ENCODE data around the gene CRYBB1. TPM values are rescaled to one million over a fixed set of nuclear protein-coding genes. Genes with fewer than 3 reads are reported as not detected.

The CRYBB1 gene
- total and polyA plus RNA-seq, 2 experiments from 2014 or later: 1.6 to 3.7 TPM

DNA sequence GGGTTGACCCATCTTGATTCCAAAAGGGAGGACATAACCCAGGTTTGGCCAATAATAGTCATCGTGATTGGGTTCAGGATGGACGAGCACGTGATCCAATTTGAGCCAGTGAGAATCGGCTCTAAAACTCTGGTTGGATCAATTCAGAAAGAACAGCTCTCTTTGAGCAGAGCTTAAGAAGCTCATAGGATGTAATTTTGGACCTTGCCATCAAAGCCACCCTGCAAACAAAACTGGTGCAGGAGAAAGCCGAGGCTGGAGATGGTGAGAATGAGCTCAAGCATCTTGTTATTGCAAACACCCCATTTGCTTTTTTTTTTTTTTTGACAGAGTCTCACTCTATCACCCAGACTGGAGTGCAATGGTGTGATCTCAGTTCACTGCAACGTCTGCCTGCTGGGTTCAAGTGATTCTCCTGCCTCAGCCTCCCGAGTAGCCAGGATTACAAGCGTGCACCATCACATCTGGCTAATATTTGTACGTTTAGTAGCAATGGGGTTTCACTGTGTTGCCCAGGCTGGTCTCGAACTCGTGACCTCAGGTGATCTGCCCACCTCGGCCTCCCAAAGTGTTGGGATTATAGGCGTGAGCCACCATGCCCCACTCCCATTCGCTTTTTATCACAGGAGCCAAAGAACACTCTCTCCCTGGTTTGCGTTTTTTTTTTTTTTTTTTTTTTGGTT is 25.7 kb upstream of the CRYBB1 start:
- Histone ChIP-seq H4K20me1 (replicated peaks; ENCODE audit: insufficient read depth) (no peaks in the 10 kb centered on the region), H3K4me2 (peak overlapping the region; percentile 74), H3F3A (replicated peaks; ENCODE audit: low read depth) (peaks cover 28% of the 10 kb centered on the region), H3K27me3 (ENCODE audit: insufficient read depth) (no peaks in the 10 kb centered on the region), H3K36me3 (ENCODE audit: insufficient read depth) (no peaks in the 10 kb centered on the region), H2AFZ (no peak overlapping the region), H3K4me3 (peak overlapping the region; percentile 34; the same call in 1 of the 2 replicates), H3K79me2 (replicated peaks; ENCODE audit: insufficient read depth) (no peaks in the 10 kb centered on the region), H3K4me1 (ENCODE audit: insufficient read depth) (peaks cover 87% of the 10 kb centered on the region), H3K27ac (ENCODE audit: low read depth) (peak overlapping the region; percentile 99), H3K9me2 (ENCODE audit: insufficient read depth) (no peaks in the 10 kb centered on the region)
- no peaks in the 10 kb centered on the region for H3K9me3 Mint-ChIP-seq
- H3K36me3 Mint-ChIP-seq (ENCODE audit: low read depth): no peaks in the 10 kb centered on the region
- H3K4me3 Mint-ChIP-seq: peak overlapping the region; percentile 67
- H3K27ac Mint-ChIP-seq: peak overlapping the region; percentile 90
- TF ChIP-seq POLR2AphosphoS5 (IDR thresholded peaks at IDR 0.05; ENCODE audit: low read depth) (no peak), ETS1 (IDR thresholded peaks at IDR 0.05) (no peak), ZNF331 (CRISPR knock-in tag; IDR thresholded peaks at IDR 0.05; ENCODE audit: low read depth) (no peak), STAT1 (IDR thresholded peaks at IDR 0.05; ENCODE audit: unreplicated experiment) (no peak), EZH2phosphoT487 (IDR thresholded peaks at IDR 0.05; ENCODE audit: unreplicated experiment) (no peak), JUNB (IDR thresholded peaks at IDR 0.05; ENCODE audit: unreplicated experiment) (no peak), NANOG (IDR thresholded peaks at IDR 0.05; ENCODE audit: borderline replicate concordance) (no peak), EZH2 (IDR thresholded peaks at IDR 0.05; ENCODE audit: low read depth, unreplicated experiment) (no peak), CREB1 (CRISPR knock-in tag; IDR thresholded peaks at IDR 0.05; ENCODE audit: low read depth) (no peak), ZNF114 (CRISPR knock-in tag; IDR thresholded peaks at IDR 0.05) (no peak)
- TF ChIP-seq, protein P1, sequence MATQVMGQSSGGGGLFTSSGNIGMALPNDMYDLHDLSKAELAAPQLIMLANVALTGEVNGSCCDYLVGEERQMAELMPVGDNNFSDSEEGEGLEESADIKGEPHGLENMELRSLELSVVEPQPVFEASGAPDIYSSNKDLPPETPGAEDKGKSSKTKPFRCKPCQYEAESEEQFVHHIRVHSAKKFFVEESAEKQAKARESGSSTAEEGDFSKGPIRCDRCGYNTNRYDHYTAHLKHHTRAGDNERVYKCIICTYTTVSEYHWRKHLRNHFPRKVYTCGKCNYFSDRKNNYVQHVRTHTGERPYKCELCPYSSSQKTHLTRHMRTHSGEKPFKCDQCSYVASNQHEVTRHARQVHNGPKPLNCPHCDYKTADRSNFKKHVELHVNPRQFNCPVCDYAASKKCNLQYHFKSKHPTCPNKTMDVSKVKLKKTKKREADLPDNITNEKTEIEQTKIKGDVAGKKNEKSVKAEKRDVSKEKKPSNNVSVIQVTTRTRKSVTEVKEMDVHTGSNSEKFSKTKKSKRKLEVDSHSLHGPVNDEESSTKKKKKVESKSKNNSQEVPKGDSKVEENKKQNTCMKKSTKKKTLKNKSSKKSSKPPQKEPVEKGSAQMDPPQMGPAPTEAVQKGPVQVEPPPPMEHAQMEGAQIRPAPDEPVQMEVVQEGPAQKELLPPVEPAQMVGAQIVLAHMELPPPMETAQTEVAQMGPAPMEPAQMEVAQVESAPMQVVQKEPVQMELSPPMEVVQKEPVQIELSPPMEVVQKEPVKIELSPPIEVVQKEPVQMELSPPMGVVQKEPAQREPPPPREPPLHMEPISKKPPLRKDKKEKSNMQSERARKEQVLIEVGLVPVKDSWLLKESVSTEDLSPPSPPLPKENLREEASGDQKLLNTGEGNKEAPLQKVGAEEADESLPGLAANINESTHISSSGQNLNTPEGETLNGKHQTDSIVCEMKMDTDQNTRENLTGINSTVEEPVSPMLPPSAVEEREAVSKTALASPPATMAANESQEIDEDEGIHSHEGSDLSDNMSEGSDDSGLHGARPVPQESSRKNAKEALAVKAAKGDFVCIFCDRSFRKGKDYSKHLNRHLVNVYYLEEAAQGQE (IDR thresholded peaks at IDR 0.05; ENCODE audit: unreplicated experiment): no peak
- TF ChIP-seq, protein P2, sequence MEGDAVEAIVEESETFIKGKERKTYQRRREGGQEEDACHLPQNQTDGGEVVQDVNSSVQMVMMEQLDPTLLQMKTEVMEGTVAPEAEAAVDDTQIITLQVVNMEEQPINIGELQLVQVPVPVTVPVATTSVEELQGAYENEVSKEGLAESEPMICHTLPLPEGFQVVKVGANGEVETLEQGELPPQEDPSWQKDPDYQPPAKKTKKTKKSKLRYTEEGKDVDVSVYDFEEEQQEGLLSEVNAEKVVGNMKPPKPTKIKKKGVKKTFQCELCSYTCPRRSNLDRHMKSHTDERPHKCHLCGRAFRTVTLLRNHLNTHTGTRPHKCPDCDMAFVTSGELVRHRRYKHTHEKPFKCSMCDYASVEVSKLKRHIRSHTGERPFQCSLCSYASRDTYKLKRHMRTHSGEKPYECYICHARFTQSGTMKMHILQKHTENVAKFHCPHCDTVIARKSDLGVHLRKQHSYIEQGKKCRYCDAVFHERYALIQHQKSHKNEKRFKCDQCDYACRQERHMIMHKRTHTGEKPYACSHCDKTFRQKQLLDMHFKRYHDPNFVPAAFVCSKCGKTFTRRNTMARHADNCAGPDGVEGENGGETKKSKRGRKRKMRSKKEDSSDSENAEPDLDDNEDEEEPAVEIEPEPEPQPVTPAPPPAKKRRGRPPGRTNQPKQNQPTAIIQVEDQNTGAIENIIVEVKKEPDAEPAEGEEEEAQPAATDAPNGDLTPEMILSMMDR (conservative IDR thresholded peaks at IDR 0.05; ENCODE audit: low read depth in 2 of 2): no peak
- TF ChIP-seq, protein P3, sequence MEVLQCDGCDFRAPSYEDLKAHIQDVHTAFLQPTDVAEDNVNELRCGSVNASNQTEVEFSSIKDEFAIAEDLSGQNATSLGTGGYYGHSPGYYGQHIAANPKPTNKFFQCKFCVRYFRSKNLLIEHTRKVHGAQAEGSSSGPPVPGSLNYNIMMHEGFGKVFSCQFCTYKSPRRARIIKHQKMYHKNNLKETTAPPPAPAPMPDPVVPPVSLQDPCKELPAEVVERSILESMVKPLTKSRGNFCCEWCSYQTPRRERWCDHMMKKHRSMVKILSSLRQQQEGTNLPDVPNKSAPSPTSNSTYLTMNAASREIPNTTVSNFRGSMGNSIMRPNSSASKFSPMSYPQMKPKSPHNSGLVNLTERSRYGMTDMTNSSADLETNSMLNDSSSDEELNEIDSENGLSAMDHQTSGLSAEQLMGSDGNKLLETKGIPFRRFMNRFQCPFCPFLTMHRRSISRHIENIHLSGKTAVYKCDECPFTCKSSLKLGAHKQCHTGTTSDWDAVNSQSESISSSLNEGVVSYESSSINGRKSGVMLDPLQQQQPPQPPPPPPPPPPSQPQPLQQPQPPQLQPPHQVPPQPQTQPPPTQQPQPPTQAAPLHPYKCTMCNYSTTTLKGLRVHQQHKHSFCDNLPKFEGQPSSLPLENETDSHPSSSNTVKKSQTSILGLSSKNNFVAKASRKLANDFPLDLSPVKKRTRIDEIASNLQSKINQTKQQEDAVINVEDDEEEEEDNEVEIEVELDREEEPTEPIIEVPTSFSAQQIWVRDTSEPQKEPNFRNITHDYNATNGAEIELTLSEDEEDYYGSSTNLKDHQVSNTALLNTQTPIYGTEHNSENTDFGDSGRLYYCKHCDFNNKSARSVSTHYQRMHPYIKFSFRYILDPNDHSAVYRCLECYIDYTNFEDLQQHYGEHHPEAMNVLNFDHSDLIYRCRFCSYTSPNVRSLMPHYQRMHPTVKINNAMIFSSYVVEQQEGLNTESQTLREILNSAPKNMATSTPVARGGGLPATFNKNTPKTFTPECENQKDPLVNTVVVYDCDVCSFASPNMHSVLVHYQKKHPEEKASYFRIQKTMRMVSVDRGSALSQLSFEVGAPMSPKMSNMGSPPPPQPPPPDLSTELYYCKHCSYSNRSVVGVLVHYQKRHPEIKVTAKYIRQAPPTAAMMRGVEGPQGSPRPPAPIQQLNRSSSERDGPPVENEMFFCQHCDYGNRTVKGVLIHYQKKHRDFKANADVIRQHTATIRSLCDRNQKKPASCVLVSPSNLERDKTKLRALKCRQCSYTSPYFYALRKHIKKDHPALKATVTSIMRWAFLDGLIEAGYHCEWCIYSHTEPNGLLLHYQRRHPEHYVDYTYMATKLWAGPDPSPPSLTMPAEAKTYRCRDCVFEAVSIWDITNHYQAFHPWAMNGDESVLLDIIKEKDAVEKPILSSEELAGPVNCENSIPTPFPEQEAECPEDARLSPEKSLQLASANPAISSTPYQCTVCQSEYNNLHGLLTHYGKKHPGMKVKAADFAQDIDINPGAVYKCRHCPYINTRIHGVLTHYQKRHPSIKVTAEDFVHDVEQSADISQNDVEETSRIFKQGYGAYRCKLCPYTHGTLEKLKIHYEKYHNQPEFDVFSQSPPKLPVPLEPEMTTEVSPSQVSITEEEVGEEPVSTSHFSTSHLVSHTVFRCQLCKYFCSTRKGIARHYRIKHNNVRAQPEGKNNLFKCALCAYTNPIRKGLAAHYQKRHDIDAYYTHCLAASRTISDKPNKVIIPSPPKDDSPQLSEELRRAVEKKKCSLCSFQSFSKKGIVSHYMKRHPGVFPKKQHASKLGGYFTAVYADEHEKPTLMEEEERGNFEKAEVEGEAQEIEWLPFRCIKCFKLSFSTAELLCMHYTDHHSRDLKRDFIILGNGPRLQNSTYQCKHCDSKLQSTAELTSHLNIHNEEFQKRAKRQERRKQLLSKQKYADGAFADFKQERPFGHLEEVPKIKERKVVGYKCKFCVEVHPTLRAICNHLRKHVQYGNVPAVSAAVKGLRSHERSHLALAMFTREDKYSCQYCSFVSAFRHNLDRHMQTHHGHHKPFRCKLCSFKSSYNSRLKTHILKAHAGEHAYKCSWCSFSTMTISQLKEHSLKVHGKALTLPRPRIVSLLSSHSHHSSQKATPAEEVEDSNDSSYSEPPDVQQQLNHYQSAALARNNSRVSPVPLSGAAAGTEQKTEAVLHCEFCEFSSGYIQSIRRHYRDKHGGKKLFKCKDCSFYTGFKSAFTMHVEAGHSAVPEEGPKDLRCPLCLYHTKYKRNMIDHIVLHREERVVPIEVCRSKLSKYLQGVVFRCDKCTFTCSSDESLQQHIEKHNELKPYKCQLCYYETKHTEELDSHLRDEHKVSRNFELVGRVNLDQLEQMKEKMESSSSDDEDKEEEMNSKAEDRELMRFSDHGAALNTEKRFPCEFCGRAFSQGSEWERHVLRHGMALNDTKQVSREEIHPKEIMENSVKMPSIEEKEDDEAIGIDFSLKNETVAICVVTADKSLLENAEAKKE (CRISPR knock-in tag; IDR thresholded peaks at IDR 0.05): no peak
- DNase-seq (ENCODE audit: low spot score) (peak; percentile 32), ATAC-seq (no peak)
- peaks cover 83% of the 10 kb centered on the region for H3K4me1 Mint-ChIP-seq
- H3K27me3 Mint-ChIP-seq (ENCODE audit: insufficient read depth, low read depth, poor library complexity): peaks cover 32% of the 10 kb centered on the region
